ENCODE data around the gene GPATCH3.
"Not testable (repeated sequence)": the region's sequence is repeated elsewhere in the genome, so short reads cannot be mapped to it uniquely, and the experiment has no call there.

The GPATCH3 gene

GRCh38 chr1:26874896-26875295, 25.4 kb downstream of the GPATCH3 start:
- DNase-seq (ENCODE audit: insufficient read length, low spot score) (no peak), FAIRE-seq (no peak)

GRCh38 chr1:26873097-26873496, 27.2 kb downstream of the GPATCH3 start:
- FAIRE-seq; DNase-seq (ENCODE audit: insufficient read length, low spot score): not testable (repeated sequence)

- peak; percentile 93 for FAIRE-seq
Measured at GRCh38 chr1:26864610-26865480, 35.4 kb downstream of the GPATCH3 start.

GRCh38 chr1:26863685-26864077, 36.6 kb downstream of the GPATCH3 start:
- FAIRE-seq (no peak), DNase-seq (ENCODE audit: insufficient read length, low spot score) (no peak)

More at GRCh38 chr1:26864610-26865480, 35.4 kb downstream of the GPATCH3 start:
- peak; percentile 77 for DNase-seq (ENCODE audit: insufficient read length, low spot score)

- no peak for FAIRE-seq
- no peak for DNase-seq (ENCODE audit: insufficient read length, low spot score)
Measured at GRCh38 chr1:26862781-26863684, 37.2 kb downstream of the GPATCH3 start, which contains the start of gene SFN. Gene SFN, plus strand, starts transcription at chr1:26863149. Its CDS starts 64 bp downstream, at chr1:26863213.

GRCh38 chr1:26861889-26862378, 38.3 kb downstream of the GPATCH3 start:
- DNase-seq (ENCODE audit: insufficient read length, low spot score) (no peak), FAIRE-seq (no peak)

GRCh38 chr1:26861286-26861701, 39.0 kb downstream of the GPATCH3 start:
- DNase-seq (ENCODE audit: insufficient read length, low spot score) (no peak), FAIRE-seq (no peak)

- DNase-seq (ENCODE audit: insufficient read length, low spot score) (no peak), FAIRE-seq (no peak)
Measured at GRCh38 chr1:26858891-26859640, 41.2 kb downstream of the GPATCH3 start.

- no peak for DNase-seq (ENCODE audit: insufficient read length, low spot score)
- FAIRE-seq, result no peak
Measured at GRCh38 chr1:26858160-26858559, 42.1 kb downstream of the GPATCH3 start.

GRCh38 chr1:26857473-26858060, 42.7 kb downstream of the GPATCH3 start:
- FAIRE-seq, result no peak
- DNase-seq (ENCODE audit: insufficient read length, low spot score), result no peak

- FAIRE-seq (no peak), DNase-seq (ENCODE audit: insufficient read length, low spot score) (no peak)
Measured at GRCh38 chr1:26856604-26857469, 43.4 kb downstream of the GPATCH3 start.

- DNase-seq (ENCODE audit: insufficient read length, low spot score) (no peak), FAIRE-seq (no peak)
Measured at GRCh38 chr1:26856181-26856580, 44.1 kb downstream of the GPATCH3 start.

GRCh38 chr1:26855636-26856035, 44.6 kb downstream of the GPATCH3 start:
- no peak for DNase-seq (ENCODE audit: insufficient read length, low spot score)
- no peak for FAIRE-seq

GRCh38 chr1:26854906-26855305, 45.4 kb downstream of the GPATCH3 start:
- FAIRE-seq, result no peak
- DNase-seq (ENCODE audit: insufficient read length, low spot score), result no peak

- FAIRE-seq (no peak), DNase-seq (ENCODE audit: insufficient read length, low spot score) (no peak)
Measured at GRCh38 chr1:26853600-26853999, 46.7 kb downstream of the GPATCH3 start.

- FAIRE-seq, result peak; percentile 89
- peak; percentile 69 for DNase-seq (ENCODE audit: insufficient read length, low spot score)
Measured at GRCh38 chr1:26853156-26853555, 47.1 kb downstream of the GPATCH3 start.

GRCh38 chr1:26852701-26853100, 47.6 kb downstream of the GPATCH3 start:
- FAIRE-seq, result no peak

GRCh38 chr1:26851106-26851684, 49.1 kb downstream of the GPATCH3 start:
- FAIRE-seq (no peak), DNase-seq (ENCODE audit: insufficient read length, low spot score) (no peak)

More at GRCh38 chr1:26852701-26853100, 47.6 kb downstream of the GPATCH3 start:
- DNase-seq (ENCODE audit: insufficient read length, low spot score), result no peak

All from GM19239 (cell line).